ENCODE measurements around the gene RALB.
"Not testable (repeated sequence)": the region's sequence is repeated elsewhere in the genome, so short reads cannot be mapped to it uniquely, and the experiment has no call there.

Gene RALB

DNA sequence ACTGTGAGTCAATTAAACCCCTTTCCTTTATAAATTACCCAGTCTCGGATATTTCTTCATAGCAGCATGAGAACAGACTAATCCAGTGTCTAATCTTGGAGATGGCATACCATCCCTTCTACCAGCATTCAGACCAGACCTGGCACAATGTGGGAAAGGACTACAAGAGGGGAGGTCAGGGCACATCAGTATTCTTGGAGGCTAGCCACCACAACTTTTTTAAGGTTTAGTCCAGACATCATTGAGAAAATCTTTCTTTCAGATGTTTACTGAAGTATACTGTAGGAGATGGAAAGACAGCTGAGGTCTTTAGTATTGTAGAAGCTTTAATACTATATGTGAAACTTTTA is 4.0 kb downstream of the RALB start:
- Histone ChIP-seq H3K4me2 (ENCODE audit: insufficient read depth, low read length) (no peak overlapping the region), H3K36me3 (ENCODE audit: insufficient read depth, low read length) (no peaks in the 10 kb centered on the region), H3K4me3 (ENCODE audit: low read depth in 1 of 2, low read length in 2 of 2) (no peak overlapping the region), H3K9ac (ENCODE audit: low read depth, low read length) (no peak overlapping the region), H3K27me3 (ENCODE audit: insufficient read depth, low read length, poor library complexity) (no peaks in the 10 kb centered on the region), H3K9me3 (ENCODE audit: insufficient read depth, low read length, severe bottlenecking) (peaks cover 3% of the 10 kb centered on the region), H3K79me2 (ENCODE audit: insufficient read depth, low read length) (peaks cover 20% of the 10 kb centered on the region), H4K20me1 (ENCODE audit: insufficient read depth, low read length) (peaks cover 1% of the 10 kb centered on the region; the same call in 1 of the 2 replicates), H3K27ac (ENCODE audit: low read length) (no peak overlapping the region), H3K4me1 (ENCODE audit: insufficient read depth, low read length) (peaks cover 36% of the 10 kb centered on the region), H2AFZ (ENCODE audit: low read depth, low read length) (no peak overlapping the region)
- TF ChIP-seq CTCF (IDR thresholded peaks at IDR 0.05; ENCODE audit: borderline replicate concordance, extremely low read depth, low read length, poor library complexity, severe bottlenecking) (no peak), EZH2 (IDR thresholded peaks at IDR 0.05; ENCODE audit: borderline replicate concordance, low read depth, low read length, severe bottlenecking) (no peak)
- DNase-seq (no peak), ATAC-seq (ENCODE audit: insufficient read depth, low read depth) (no peak)

DNA sequence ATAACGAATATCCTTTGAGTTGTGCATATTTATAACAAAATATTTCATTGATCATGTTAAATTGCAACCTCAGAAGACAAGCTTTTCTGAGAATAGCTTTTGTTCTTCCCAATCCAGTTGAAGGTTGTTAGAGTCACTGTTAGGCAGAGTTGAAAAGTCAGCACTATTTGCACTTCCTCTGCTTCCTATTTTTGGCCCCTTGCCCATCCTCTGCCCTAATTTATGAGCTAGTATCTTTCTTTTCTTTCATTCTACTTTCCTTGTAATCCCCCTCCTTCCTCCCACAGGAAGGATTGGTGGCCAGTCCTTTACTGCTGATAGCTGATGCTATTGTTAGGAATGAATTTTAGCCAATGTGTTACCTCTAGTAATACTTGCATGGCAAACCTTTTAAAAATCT is 4.9 kb downstream of the RALB start:
- DNase-seq: no peak
- H3K36me3 ChIP-seq (ENCODE audit: insufficient read depth, low read length): no peaks in the 10 kb centered on the region
- H3K79me2 ChIP-seq (ENCODE audit: insufficient read depth, low read length): peaks cover 20% of the 10 kb centered on the region

GRCh38 chr2:120258196-120258595 is 5.5 kb downstream of the RALB start:
- Histone ChIP-seq H3K36me3 (ENCODE audit: insufficient read depth, low read length) (no peaks in the 10 kb centered on the region), H3K4me2 (ENCODE audit: insufficient read depth, low read length) (no peak overlapping the region), H3K4me3 (ENCODE audit: low read depth in 1 of 2, low read length in 2 of 2) (no peak overlapping the region), H3K27ac (ENCODE audit: low read length) (no peak overlapping the region), H4K20me1 (ENCODE audit: insufficient read depth, low read length) (peaks cover 13% of the 10 kb centered on the region), H3K9me3 (ENCODE audit: insufficient read depth, low read length, severe bottlenecking) (peaks cover 3% of the 10 kb centered on the region), H3K27me3 (ENCODE audit: insufficient read depth, low read length, poor library complexity) (no peaks in the 10 kb centered on the region), H2AFZ (ENCODE audit: low read depth, low read length) (no peak overlapping the region), H3K9ac (ENCODE audit: low read depth, low read length) (no peak overlapping the region), H3K4me1 (ENCODE audit: insufficient read depth, low read length) (peaks cover 29% of the 10 kb centered on the region), H3K79me2 (ENCODE audit: insufficient read depth, low read length) (peaks cover 19% of the 10 kb centered on the region)
- ATAC-seq (ENCODE audit: insufficient read depth, low read depth) (no peak), DNase-seq (no peak)
- TF ChIP-seq EZH2 (IDR thresholded peaks at IDR 0.05; ENCODE audit: borderline replicate concordance, low read depth, low read length, severe bottlenecking) (no peak), CTCF (IDR thresholded peaks at IDR 0.05; ENCODE audit: borderline replicate concordance, extremely low read depth, low read length, poor library complexity, severe bottlenecking) (no peak)

More for the DNA sequence above, 4.9 kb downstream of the RALB start:
- Histone ChIP-seq H3K27me3 (ENCODE audit: insufficient read depth, low read length, poor library complexity) (no peaks in the 10 kb centered on the region), H3K27ac (ENCODE audit: low read length) (no peak overlapping the region), H4K20me1 (ENCODE audit: insufficient read depth, low read length) (peaks cover 10% of the 10 kb centered on the region), H3K4me1 (ENCODE audit: insufficient read depth, low read length) (peaks cover 30% of the 10 kb centered on the region), H3K9ac (ENCODE audit: low read depth, low read length) (no peak overlapping the region), H3K4me3 (ENCODE audit: low read depth in 1 of 2, low read length in 2 of 2) (no peak overlapping the region), H3K4me2 (ENCODE audit: insufficient read depth, low read length) (no peak overlapping the region), H2AFZ (ENCODE audit: low read depth, low read length) (no peak overlapping the region), H3K9me3 (ENCODE audit: insufficient read depth, low read length, severe bottlenecking) (peaks cover 3% of the 10 kb centered on the region)
- no peak for TF ChIP-seq EZH2 (IDR thresholded peaks at IDR 0.05; ENCODE audit: borderline replicate concordance, low read depth, low read length, severe bottlenecking)
- no peak for TF ChIP-seq CTCF (IDR thresholded peaks at IDR 0.05; ENCODE audit: borderline replicate concordance, extremely low read depth, low read length, poor library complexity, severe bottlenecking)
- no peak for ATAC-seq (ENCODE audit: insufficient read depth, low read depth)

DNA sequence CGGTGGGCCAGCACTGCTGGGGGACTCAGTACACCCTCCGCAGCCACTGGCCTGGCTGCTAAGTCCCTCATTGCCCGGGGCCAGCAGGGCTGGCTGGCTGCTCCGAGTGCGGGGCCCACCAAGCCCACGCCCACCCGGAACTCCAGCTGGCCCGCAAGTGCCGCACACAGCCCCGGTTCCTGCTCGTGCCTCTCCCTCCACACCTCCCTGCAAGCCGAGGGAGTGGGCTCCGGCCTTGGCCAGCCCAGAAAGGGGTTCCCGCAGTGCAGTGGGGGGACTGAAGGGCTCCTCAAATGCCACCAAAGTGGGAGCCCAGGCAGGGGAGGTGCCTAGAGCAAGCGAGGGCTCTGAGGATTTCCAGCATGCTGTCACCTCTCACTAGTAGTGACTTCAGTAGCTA is 7.3 kb downstream of the RALB start:
- H3K9ac ChIP-seq (ENCODE audit: low read depth, low read length); H3K4me3 ChIP-seq (ENCODE audit: low read depth in 1 of 2, low read length in 2 of 2); H2AFZ ChIP-seq (ENCODE audit: low read depth, low read length); H3K9me3 ChIP-seq (ENCODE audit: insufficient read depth, low read length, severe bottlenecking); H3K4me2 ChIP-seq (ENCODE audit: insufficient read depth, low read length); H3K27me3 ChIP-seq (ENCODE audit: insufficient read depth, low read length, poor library complexity); DNase-seq; H3K36me3 ChIP-seq (ENCODE audit: insufficient read depth, low read length); H3K27ac ChIP-seq (ENCODE audit: low read length); ATAC-seq (ENCODE audit: insufficient read depth, low read depth): not testable (repeated sequence)
- Histone ChIP-seq H4K20me1 (ENCODE audit: insufficient read depth, low read length) (peaks cover 13% of the 10 kb centered on the region), H3K4me1 (ENCODE audit: insufficient read depth, low read length) (peaks cover 14% of the 10 kb centered on the region), H3K79me2 (ENCODE audit: insufficient read depth, low read length) (peaks cover 13% of the 10 kb centered on the region)
